GM23248 (cell line): ENCODE data around the gene PTPRD. TPM values are rescaled to one million over a fixed set of nuclear protein-coding genes. Genes with fewer than 3 reads are reported as not detected.

Experiments used
- DNase-seq: peaks from one replicate; pipeline ENCODE4 v3.0.0-alpha.2; 2015
- H2AFZ ChIP-seq: fragments of 200-600 bp; sonication (generic); 2 replicates; pipeline ENCODE4 v1.6.1; 2016; ENCODE audit warnings: antibody characterized with exemption
- H3F3A ChIP-seq: fragments of 200-600 bp; sonication (generic); 2 replicates; pipeline ENCODE4 v1.6.1; 2016; ENCODE audit warnings: mild to moderate bottlenecking, antibody characterized with exemption, mixed run types; ENCODE audit not compliant: insufficient read depth
- H3K27ac ChIP-seq: fragments of 200-600 bp; sonication (generic); 2 replicates; pipeline ENCODE4 v1.5.1; 2016; ENCODE audit warnings: mild to moderate bottlenecking
- H3K27me3 ChIP-seq: fragments of 200-600 bp; sonication (generic); replicated peaks from 2 replicates; pipeline ENCODE4 v1.6.1; 2016; ENCODE audit warnings: mild to moderate bottlenecking; ENCODE audit not compliant: insufficient read depth
- H3K36me3 ChIP-seq: fragments of 200-600 bp; sonication (generic); 2 replicates; pipeline ENCODE4 v1.6.1; 2016; ENCODE audit warnings: low read depth, mild to moderate bottlenecking
- H3K4me1 ChIP-seq: fragments of 200-600 bp; sonication (generic); 2 replicates; pipeline ENCODE4 v1.6.1; 2016; ENCODE audit warnings: mild to moderate bottlenecking; ENCODE audit not compliant: insufficient read depth
- H3K4me2 ChIP-seq: fragments of 200-600 bp; sonication (generic); one replicate; pipeline ENCODE4 v1.6.1; 2016; ENCODE audit warnings: mild to moderate bottlenecking; ENCODE audit not compliant: unreplicated experiment
- H3K4me3 ChIP-seq: fragments of 200-600 bp; sonication (generic); 2 replicates; pipeline ENCODE4 v1.5.1; 2016; ENCODE audit warnings: mild to moderate bottlenecking
- H3K79me2 ChIP-seq: fragments of 200-600 bp; sonication (generic); 2 replicates; pipeline ENCODE4 v1.6.1; 2016; ENCODE audit warnings: mild to moderate bottlenecking; ENCODE audit not compliant: insufficient read depth
- H3K9ac ChIP-seq: fragments of 200-600 bp; sonication (generic); 2 replicates; pipeline ENCODE4 v1.6.1; 2016; ENCODE audit warnings: mild to moderate bottlenecking
- H3K9me2 ChIP-seq: fragments of 200-600 bp; sonication (generic); 2 replicates; pipeline ENCODE4 v1.6.1; 2016; ENCODE audit warnings: mixed run types, mild to moderate bottlenecking, moderate library complexity; ENCODE audit not compliant: insufficient read depth
- H3K9me3 ChIP-seq: fragments of 200-600 bp; sonication (generic); one replicate; pipeline ENCODE4 v1.6.1; 2017; ENCODE audit warnings: low read depth
- H4K20me1 ChIP-seq: fragments of 200-600 bp; sonication (generic); 2 replicates; pipeline ENCODE4 v1.6.0; 2016; ENCODE audit not compliant: insufficient read depth
- EZH2 ChIP-seq: fragments of 200-600 bp; sonication (generic); IDR thresholded peaks from 2 replicates; pipeline ENCODE4 v1.6.1; 2018; ENCODE audit warnings: antibody characterized with exemption, mild to moderate bottlenecking; ENCODE audit not compliant: insufficient read depth, poor library complexity, severe bottlenecking
- EZH2phosphoT487 ChIP-seq: fragments of 200-600 bp; sonication (generic); IDR thresholded peaks from 2 replicates; pipeline ENCODE4 v1.6.1; 2018; ENCODE audit warnings: antibody characterized with exemption, moderate library complexity, mild to moderate bottlenecking, low read depth; ENCODE audit not compliant: insufficient read depth
- WGBS, 2 experiments: methylation state at CpG; one replicate each; pipeline ENCODE4 v1.1.6; 2015 to 2017; ENCODE audit warnings: low lambda C conversion rate in 2 of 2, low coverage in 1 of 2; ENCODE audit errors: missing lambda C conversion rate in 2 of 2; 5-methylcytosine and 5-hydroxymethylcytosine counted together
- in situ Hi-C: fragments of 300-500 bp; cut with MboI; formaldehyde crosslinking; loops from 2 replicates; pipeline ENCODE4 v1.15.0; 2020
- polyA plus RNA-seq: library from polyadenylated mRNA; unstranded; fragments of >200 nt; fragmentation: Nextera tagmentation; extraction: Ambion mirVana; gene quantifications from 2 replicates; pipeline ENCODE4 v1.2.1, GENCODE V29; 2016
- total RNA-seq: library from RNA; depleted of rRNA; stranded (reverse); fragments of >200 nt; shearing (Covaris generic); gene quantifications from 2 replicates; pipeline ENCODE4 v1.2.3, GENCODE V29; 2014

Gene PTPRD
- total and polyA plus RNA-seq, 2 experiments from 2014 or later: 0.05 TPM; not detected in 1

- 3 to 4% methylated on average over 4 of the region's 4 CpGs for WGBS, 2 experiments
- no peaks in the 10 kb centered on the region for H3K9me3 ChIP-seq
Measured at GRCh38 chr9:8769153-8769552, 1843.6 kb downstream of the PTPRD start.

GRCh38 chr9:8766096-8766495 lies 1846.7 kb downstream of the PTPRD start:
- no peak overlapping the region for H3K4me3 ChIP-seq
- H3F3A ChIP-seq: no peaks in the 10 kb centered on the region
- no peaks in the 10 kb centered on the region for H3K9me3 ChIP-seq
- H3K27ac ChIP-seq: no peak overlapping the region
- WGBS, 2 experiments: 16 to 26% methylated on average over 3 of the region's 3 CpGs
- H3K27me3 ChIP-seq: no peaks in the 10 kb centered on the region
- DNase-seq: no peak
- H4K20me1 ChIP-seq: no peaks in the 10 kb centered on the region
- no peak overlapping the region for H2AFZ ChIP-seq
- no peaks in the 10 kb centered on the region for H3K9me2 ChIP-seq
- no peaks in the 10 kb centered on the region for H3K4me1 ChIP-seq
- no peaks in the 10 kb centered on the region for H3K36me3 ChIP-seq
- no peaks in the 10 kb centered on the region for H3K79me2 ChIP-seq
- H3K4me2 ChIP-seq: no peak overlapping the region
- no peak for TF ChIP-seq EZH2phosphoT487
- TF ChIP-seq EZH2: no peak
- in situ Hi-C loops: no loop called here
- no peak overlapping the region for H3K9ac ChIP-seq

More at GRCh38 chr9:8769153-8769552, 1843.6 kb downstream of the PTPRD start:
- in situ Hi-C loops: no loop called here
- H3K27me3 ChIP-seq: no peaks in the 10 kb centered on the region
- no peaks in the 10 kb centered on the region for H3K36me3 ChIP-seq
- H4K20me1 ChIP-seq: no peaks in the 10 kb centered on the region
- no peak overlapping the region for H3K9ac ChIP-seq
- H3K4me3 ChIP-seq: no peak overlapping the region
- no peaks in the 10 kb centered on the region for H3F3A ChIP-seq
- no peaks in the 10 kb centered on the region for H3K4me1 ChIP-seq
- TF ChIP-seq EZH2phosphoT487: no peak
- no peak for TF ChIP-seq EZH2
- H2AFZ ChIP-seq: no peak overlapping the region
- H3K79me2 ChIP-seq: no peaks in the 10 kb centered on the region
- H3K4me2 ChIP-seq: no peak overlapping the region
- H3K27ac ChIP-seq: no peak overlapping the region
- H3K9me2 ChIP-seq: no peaks in the 10 kb centered on the region
- DNase-seq: no peak

GRCh38 chr9:8764051-8764450 lies 1848.8 kb downstream of the PTPRD start:
- Histone ChIP-seq H3K4me2 (no peak overlapping the region), H3K27ac (no peak overlapping the region), H3K4me3 (no peak overlapping the region), H2AFZ (no peak overlapping the region), H3K9me2 (no peaks in the 10 kb centered on the region), H3F3A (no peaks in the 10 kb centered on the region), H3K9ac (no peak overlapping the region), H3K4me1 (no peaks in the 10 kb centered on the region), H3K36me3 (no peaks in the 10 kb centered on the region), H4K20me1 (no peaks in the 10 kb centered on the region), H3K79me2 (no peaks in the 10 kb centered on the region), H3K9me3 (no peaks in the 10 kb centered on the region), H3K27me3 (no peaks in the 10 kb centered on the region)
- WGBS, 2 experiments: 38 to 42% methylated on average over 1 of the region's 1 CpG
- TF ChIP-seq EZH2: no peak
- TF ChIP-seq EZH2phosphoT487: no peak
- in situ Hi-C loops: no loop called here
- DNase-seq: no peak

GRCh38 chr9:8762479-8763085 lies 1850.2 kb downstream of the PTPRD start:
- in situ Hi-C loops: no loop called here

More at GRCh38 chr9:8762479-8763085, 1850.2 kb downstream of the PTPRD start:
- no peak for DNase-seq
- H3K9me2 ChIP-seq: no peaks in the 10 kb centered on the region
- no peak overlapping the region for H3K27ac ChIP-seq
- H3K4me2 ChIP-seq: no peak overlapping the region
- H3F3A ChIP-seq: no peaks in the 10 kb centered on the region
- no peaks in the 10 kb centered on the region for H3K27me3 ChIP-seq
- no peaks in the 10 kb centered on the region for H3K9me3 ChIP-seq
- WGBS, 2 experiments: 8 to 9% methylated on average over 6 of the region's 6 CpGs
- H3K4me1 ChIP-seq: no peaks in the 10 kb centered on the region
- no peak overlapping the region for H3K4me3 ChIP-seq
- no peak for TF ChIP-seq EZH2phosphoT487
- no peak for TF ChIP-seq EZH2
- no peak overlapping the region for H3K9ac ChIP-seq
- no peaks in the 10 kb centered on the region for H3K36me3 ChIP-seq
- H4K20me1 ChIP-seq: no peaks in the 10 kb centered on the region
- H2AFZ ChIP-seq: no peak overlapping the region
- no peaks in the 10 kb centered on the region for H3K79me2 ChIP-seq
